ENCODE data around the gene SHISAL1.

Gene SHISAL1

GRCh38 chr22:44349594-44349993, 36.8 kb upstream of the SHISAL1 start:
- Mint-ChIP-seq H3K27ac (no peak overlapping the region), H3K4me3 (no peak overlapping the region), H3K27me3 (peaks cover 68% of the 10 kb centered on the region), H3K36me3 (no peaks in the 10 kb centered on the region), H3K4me1 (peaks cover 9% of the 10 kb centered on the region), H3K9me3 (no peaks in the 10 kb centered on the region)
- no peak for ATAC-seq

DNA sequence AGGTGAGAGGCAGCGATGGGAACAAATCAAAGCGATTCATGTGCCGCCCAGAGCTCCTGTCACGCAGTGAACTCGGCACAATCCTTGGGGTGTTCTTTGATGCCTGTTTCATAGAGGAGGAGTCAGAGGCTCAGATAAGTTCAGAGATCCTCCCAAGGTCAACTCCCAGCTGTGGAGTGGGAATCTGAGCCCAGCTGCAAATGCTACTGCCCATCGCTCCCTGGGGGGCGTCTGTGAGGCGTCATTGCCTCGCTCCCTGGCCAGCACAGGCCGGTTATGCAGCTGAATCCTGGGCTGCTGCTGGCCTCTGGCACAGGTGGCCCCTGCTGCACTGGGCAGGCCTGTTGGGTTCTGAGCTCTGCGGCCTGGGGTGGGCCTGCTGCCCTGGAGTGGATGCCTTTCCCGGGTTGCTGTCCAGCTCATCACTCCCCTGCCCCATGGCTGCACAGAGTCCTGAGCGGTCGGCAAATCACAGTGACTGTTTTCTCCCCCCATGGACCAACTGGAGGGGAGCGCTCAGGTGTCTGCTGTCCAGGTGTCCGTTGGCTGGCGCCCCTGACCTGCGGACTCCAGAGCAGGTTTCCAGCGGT, 36.3 kb upstream of the SHISAL1 start:
- no peak overlapping the region for H3K27ac Mint-ChIP-seq
- H3K27me3 Mint-ChIP-seq = peaks cover 68% of the 10 kb centered on the region
- H3K36me3 Mint-ChIP-seq = no peaks in the 10 kb centered on the region
- no peaks in the 10 kb centered on the region for H3K9me3 Mint-ChIP-seq
- no peak overlapping the region for H3K4me3 Mint-ChIP-seq
- H3K4me1 Mint-ChIP-seq = peaks cover 9% of the 10 kb centered on the region
- ATAC-seq = no peak

DNA sequence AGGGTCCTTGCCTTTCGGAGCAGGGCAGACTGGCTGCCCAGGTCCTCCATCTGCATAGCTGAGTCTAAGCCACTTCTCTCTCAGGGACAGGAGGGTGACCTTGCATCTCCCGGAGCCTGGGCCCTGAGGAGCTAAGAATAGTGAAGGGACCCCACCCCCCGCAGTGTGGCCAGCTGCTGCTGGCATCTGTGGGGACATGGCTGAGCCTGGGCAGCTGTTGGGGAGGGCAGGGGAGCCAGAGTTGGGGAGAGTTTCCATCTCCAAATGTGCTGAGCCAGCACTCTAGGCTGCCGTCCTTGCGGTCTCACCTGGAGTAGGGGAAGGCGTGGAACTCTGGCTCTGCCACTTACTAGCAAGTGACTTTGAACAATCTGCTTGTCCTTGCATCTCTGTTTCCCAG, 34.8 kb upstream of the SHISAL1 start:
- H3K9me3 Mint-ChIP-seq = no peaks in the 10 kb centered on the region
- no peaks in the 10 kb centered on the region for H3K36me3 Mint-ChIP-seq
- peaks cover 9% of the 10 kb centered on the region for H3K4me1 Mint-ChIP-seq
- no peak overlapping the region for H3K4me3 Mint-ChIP-seq
- H3K27ac Mint-ChIP-seq = no peak overlapping the region
- peaks cover 57% of the 10 kb centered on the region for H3K27me3 Mint-ChIP-seq
- no peak for ATAC-seq

DNA sequence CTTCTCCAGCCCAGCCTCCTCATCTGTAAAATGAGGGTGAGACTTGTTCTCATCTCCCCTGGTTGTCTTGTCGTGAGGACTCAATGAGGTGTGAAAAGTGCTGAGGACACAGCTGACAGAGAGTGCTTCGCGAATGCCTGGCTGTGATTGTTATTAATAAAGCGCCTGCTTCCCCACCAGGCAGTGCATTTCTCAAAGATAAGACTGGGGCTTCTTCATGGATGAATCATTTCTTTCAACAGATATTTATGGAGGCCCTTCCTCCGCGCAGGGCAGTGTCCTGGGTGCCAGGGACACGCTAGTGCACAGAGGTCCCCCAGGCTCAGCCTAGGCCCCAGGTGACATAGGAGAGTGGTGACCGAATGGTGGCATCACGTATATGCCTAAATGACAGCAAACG, 34.3 kb upstream of the SHISAL1 start:
- peaks cover 56% of the 10 kb centered on the region for H3K27me3 Mint-ChIP-seq
- no peaks in the 10 kb centered on the region for H3K9me3 Mint-ChIP-seq
- no peak overlapping the region for H3K27ac Mint-ChIP-seq
- no peak for ATAC-seq
- peaks cover 9% of the 10 kb centered on the region for H3K4me1 Mint-ChIP-seq
- H3K4me3 Mint-ChIP-seq = no peak overlapping the region
- no peaks in the 10 kb centered on the region for H3K36me3 Mint-ChIP-seq

DNA sequence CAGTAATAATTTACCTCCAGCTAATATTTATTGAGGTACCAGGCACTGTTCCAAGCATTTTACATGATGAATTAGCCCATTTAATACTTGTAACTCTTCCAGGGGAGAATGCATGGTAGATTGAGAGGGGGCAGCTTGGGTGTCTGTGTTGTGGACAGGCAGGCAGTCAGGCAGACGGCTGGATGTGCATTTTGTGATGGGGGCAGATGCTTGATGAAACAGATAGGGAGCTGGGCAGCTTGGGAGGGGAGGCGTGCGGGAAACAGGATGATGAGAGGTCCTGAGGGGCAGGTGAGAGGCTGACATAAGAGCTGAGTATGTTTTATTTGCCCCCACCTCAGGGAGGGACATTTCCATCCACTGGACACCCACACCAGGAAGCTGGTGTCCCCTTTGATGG, 33.1 kb upstream of the SHISAL1 start:
- peaks cover 44% of the 10 kb centered on the region for H3K27me3 Mint-ChIP-seq
- no peaks in the 10 kb centered on the region for H3K9me3 Mint-ChIP-seq
- no peak for ATAC-seq

GRCh38 chr22:44344407-44344806, 31.7 kb upstream of the SHISAL1 start:
- Mint-ChIP-seq H3K4me3 (no peak overlapping the region), H3K27me3 (peaks cover 34% of the 10 kb centered on the region), H3K27ac (no peak overlapping the region), H3K4me1 (no peaks in the 10 kb centered on the region), H3K9me3 (no peaks in the 10 kb centered on the region), H3K36me3 (no peaks in the 10 kb centered on the region)
- ATAC-seq = no peak

More for the DNA sequence above, 33.1 kb upstream of the SHISAL1 start:
- no peak overlapping the region for H3K27ac Mint-ChIP-seq
- H3K36me3 Mint-ChIP-seq = no peaks in the 10 kb centered on the region
- no peaks in the 10 kb centered on the region for H3K4me1 Mint-ChIP-seq
- H3K4me3 Mint-ChIP-seq = no peak overlapping the region

- Mint-ChIP-seq H3K27ac (no peak overlapping the region), H3K4me3 (no peak overlapping the region), H3K36me3 (no peaks in the 10 kb centered on the region), H3K27me3 (peaks cover 34% of the 10 kb centered on the region), H3K4me1 (no peaks in the 10 kb centered on the region), H3K9me3 (no peaks in the 10 kb centered on the region)
- ATAC-seq = no peak
These were observed 29.7 kb upstream of the SHISAL1 start for GRCh38 chr22:44342347-44342956.

DNA sequence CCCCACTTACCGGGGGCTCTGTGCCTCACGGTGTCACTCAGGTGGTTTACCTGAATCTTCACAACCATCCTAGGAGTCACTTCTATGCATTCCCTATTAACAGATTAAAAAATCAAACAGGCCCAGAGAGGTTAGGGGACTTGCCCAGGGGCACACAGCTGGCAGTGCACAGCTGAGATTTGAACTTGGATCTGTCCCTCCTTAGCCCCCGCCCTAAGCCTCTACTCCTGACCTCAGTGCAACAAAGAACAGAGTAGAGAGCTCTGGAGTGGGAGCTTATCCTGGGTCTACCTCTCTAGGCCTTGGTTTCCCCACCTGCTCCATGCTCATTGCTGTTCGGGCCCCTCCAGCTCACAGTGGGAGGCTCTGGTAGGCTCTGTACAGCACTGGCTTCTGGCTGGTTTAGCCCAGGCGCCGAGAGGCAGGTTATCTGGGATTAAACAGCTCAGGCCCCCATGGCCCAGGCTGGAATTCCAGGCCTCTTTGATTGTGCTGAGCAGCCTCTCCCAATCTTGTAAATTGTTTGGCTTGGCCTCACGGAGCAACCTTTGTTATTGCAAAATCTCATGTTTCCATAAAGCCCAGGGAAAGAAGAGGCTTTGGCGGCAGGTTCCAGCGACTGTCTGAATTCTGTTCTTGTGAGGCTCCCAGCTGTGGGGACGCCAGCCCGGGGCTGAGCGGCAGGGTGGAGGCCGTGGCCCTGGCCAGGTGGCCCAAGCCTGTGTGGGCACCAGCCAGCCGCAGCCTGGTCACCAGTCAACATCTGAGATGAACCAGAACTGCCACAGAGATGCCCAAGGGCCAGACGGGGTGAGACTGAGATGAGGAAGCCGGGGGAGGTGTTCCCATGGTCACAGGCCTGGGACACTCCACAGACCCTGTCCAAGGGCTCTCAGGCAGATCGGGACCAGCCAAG, 28.9 kb upstream of the SHISAL1 start:
- no peak overlapping the region for H3K27ac Mint-ChIP-seq
- no peak for ATAC-seq
- H3K36me3 Mint-ChIP-seq = no peaks in the 10 kb centered on the region
- no peak overlapping the region for H3K4me3 Mint-ChIP-seq
- H3K9me3 Mint-ChIP-seq = no peaks in the 10 kb centered on the region
- H3K4me1 Mint-ChIP-seq = no peaks in the 10 kb centered on the region
- H3K27me3 Mint-ChIP-seq = peaks cover 29% of the 10 kb centered on the region

- H3K4me3 Mint-ChIP-seq = no peak overlapping the region
- no peak overlapping the region for H3K27ac Mint-ChIP-seq
- no peaks in the 10 kb centered on the region for H3K36me3 Mint-ChIP-seq
- H3K9me3 Mint-ChIP-seq = no peaks in the 10 kb centered on the region
- peaks cover 17% of the 10 kb centered on the region for H3K27me3 Mint-ChIP-seq
- no peaks in the 10 kb centered on the region for H3K4me1 Mint-ChIP-seq
- ATAC-seq = no peak
These were observed 27.8 kb upstream of the SHISAL1 start for GRCh38 chr22:44340271-44341239.

DNA sequence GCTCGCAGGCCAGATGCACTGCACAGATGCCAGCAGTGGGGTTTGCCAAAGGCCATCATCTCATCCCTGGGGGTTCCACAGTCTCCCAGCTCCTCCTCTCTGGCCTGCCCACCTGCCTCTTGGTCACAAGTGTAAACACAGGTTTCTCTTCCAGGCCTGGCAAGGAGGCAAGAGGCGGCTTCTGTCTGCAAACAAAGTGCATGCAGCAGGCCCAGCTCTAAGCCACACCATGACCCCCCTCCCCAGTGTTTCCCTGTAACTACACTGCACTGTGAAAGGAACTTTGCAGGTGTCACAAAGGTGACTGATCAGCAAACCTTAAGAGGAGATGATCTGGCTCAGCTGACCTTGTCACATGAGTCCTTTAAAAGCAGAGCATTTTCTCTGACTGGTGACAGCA, 26.2 kb upstream of the SHISAL1 start:
- H3K9me3 Mint-ChIP-seq = no peaks in the 10 kb centered on the region
- no peak for ATAC-seq
- no peaks in the 10 kb centered on the region for H3K4me1 Mint-ChIP-seq
- H3K27ac Mint-ChIP-seq = no peak overlapping the region
- H3K4me3 Mint-ChIP-seq = no peak overlapping the region
- H3K27me3 Mint-ChIP-seq = peaks cover 2% of the 10 kb centered on the region
- H3K36me3 Mint-ChIP-seq = no peaks in the 10 kb centered on the region

- Mint-ChIP-seq H3K4me1 (no peaks in the 10 kb centered on the region), H3K4me3 (no peak overlapping the region), H3K27me3 (no peaks in the 10 kb centered on the region), H3K27ac (no peak overlapping the region), H3K9me3 (no peaks in the 10 kb centered on the region), H3K36me3 (no peaks in the 10 kb centered on the region)
- ATAC-seq = no peak
These were observed 25.5 kb upstream of the SHISAL1 start for GRCh38 chr22:44338177-44338810.

DNA sequence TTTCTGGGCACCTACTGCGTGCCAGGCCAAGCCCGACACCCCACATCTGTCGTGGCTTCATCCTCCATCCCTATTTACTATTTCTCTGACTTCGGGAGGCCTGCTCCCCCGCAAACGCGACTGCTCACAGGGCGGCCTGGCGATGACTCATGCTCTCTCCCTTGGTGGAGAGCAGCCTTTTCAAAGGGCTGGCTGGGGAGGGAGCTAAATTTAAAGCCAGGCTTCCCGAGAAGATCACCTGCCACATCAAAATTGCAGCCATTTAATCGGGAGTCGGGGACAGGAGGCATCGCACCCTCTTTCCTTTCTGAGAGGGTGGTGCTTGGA, 24.9 kb upstream of the SHISAL1 start:
- H3K4me1 Mint-ChIP-seq = no peaks in the 10 kb centered on the region
- no peaks in the 10 kb centered on the region for H3K36me3 Mint-ChIP-seq
- no peaks in the 10 kb centered on the region for H3K9me3 Mint-ChIP-seq
- H3K27ac Mint-ChIP-seq = no peak overlapping the region
- ATAC-seq = no peak
- peaks cover 4% of the 10 kb centered on the region for H3K27me3 Mint-ChIP-seq
- H3K4me3 Mint-ChIP-seq = no peak overlapping the region

GRCh38 chr22:44336962-44337677, 24.4 kb upstream of the SHISAL1 start:
- H3K27me3 Mint-ChIP-seq = peaks cover 10% of the 10 kb centered on the region
- ATAC-seq = no peak
- H3K27ac Mint-ChIP-seq = no peak overlapping the region
- H3K4me3 Mint-ChIP-seq = no peak overlapping the region
- no peaks in the 10 kb centered on the region for H3K36me3 Mint-ChIP-seq
- H3K4me1 Mint-ChIP-seq = peaks cover 4% of the 10 kb centered on the region
- no peaks in the 10 kb centered on the region for H3K9me3 Mint-ChIP-seq
